WTC11 (cell line): Measurements from ENCODE around the gene PRR14. TPM values are rescaled to one million over a fixed set of nuclear protein-coding genes. Genes with fewer than 3 reads are reported as not detected.

Source experiments
- ATAC-seq: fragments of 200-7000 bp; cut with Tn5 transposase; 2 replicates; pipeline ENCODE4 v1.10.0; 2021; ENCODE audit warnings: mild to moderate bottlenecking, moderate library complexity
- CTCF ChIA-PET: fragments of 300-600 bp; sonication (Branson Sonifier 250); formaldehyde crosslinking; loops from one replicate; lab custom pipeline; 2021; ENCODE audit warnings: antibody characterized with exemption; lab: Charles Lee
- POLR2A ChIA-PET: fragments of 350-600 bp; sonication (Branson Sonifier 250); formaldehyde crosslinking; loops from one replicate; lab custom pipeline; 2021; ENCODE audit warnings: antibody characterized with exemption; lab: Charles Lee
- DNase-seq: peaks from one replicate; pipeline ENCODE4 v3.0.0; 2021; ENCODE audit warnings: low spot score
- H3K27ac Mint-ChIP-seq: 2 replicates; pipeline ENCODE4 v1.8.0; 2021; ENCODE audit warnings: mixed read lengths
- H3K27me3 Mint-ChIP-seq: 2 replicates; pipeline ENCODE4 v1.8.0; 2021; ENCODE audit warnings: low read depth, mild to moderate bottlenecking, moderate library complexity, mixed read lengths
- H3K36me3 Mint-ChIP-seq: 2 replicates; pipeline ENCODE4 v1.8.0; 2021; ENCODE audit warnings: mixed read lengths
- H3K4me1 Mint-ChIP-seq: 2 replicates; pipeline ENCODE4 v1.8.0; 2022; ENCODE audit warnings: mixed read lengths
- H3K4me3 Mint-ChIP-seq: 2 replicates; pipeline ENCODE4 v1.8.0; 2021; ENCODE audit warnings: mild to moderate bottlenecking, moderate library complexity, mixed read lengths
- H3K9me3 Mint-ChIP-seq: 2 replicates; pipeline ENCODE4 v1.8.0; 2021; ENCODE audit warnings: mixed read lengths
- AFF4 ChIP-seq: sonication (generic); formaldehyde crosslinking; IDR thresholded peaks from 2 replicates; pipeline ENCODE4 v1.8.1; 2023; ENCODE audit warnings: mild to moderate bottlenecking, missing genetic modification reagents, borderline replicate concordance
- CBFB ChIP-seq: sonication (generic); formaldehyde crosslinking; IDR thresholded peaks from 2 replicates; pipeline ENCODE4 v1.8.1; 2022; ENCODE audit warnings: mild to moderate bottlenecking, low read depth, missing genetic modification reagents
- CREM ChIP-seq: sonication (generic); formaldehyde crosslinking; IDR thresholded peaks from 2 replicates; pipeline ENCODE4 v1.8.1; 2022; ENCODE audit warnings: mild to moderate bottlenecking, missing genetic modification reagents, moderate library complexity
- EMX1 ChIP-seq: fragments of 250-450 bp; sonication (Bioruptor Pico); IDR thresholded peaks from 2 replicates; pipeline ENCODE4 v1.8.0; 2021; ENCODE audit warnings: mild to moderate bottlenecking
- FOXK1 ChIP-seq: sonication (generic); formaldehyde crosslinking; IDR thresholded peaks from 2 replicates; pipeline ENCODE4 v1.8.0; 2022; ENCODE audit warnings: mild to moderate bottlenecking, moderate library complexity, missing genetic modification reagents
- GRHL2 ChIP-seq: fragments of 250-450 bp; sonication (Bioruptor Pico); IDR thresholded peaks from 2 replicates; pipeline ENCODE4 v1.8.0; 2022; ENCODE audit warnings: mild to moderate bottlenecking, moderate library complexity; ENCODE audit not compliant: insufficient replicate concordance, severe bottlenecking
- HMGA2 ChIP-seq: fragments of 250-450 bp; sonication (Bioruptor Pico); IDR thresholded peaks from 2 replicates; pipeline ENCODE4 v1.4.0; 2021; ENCODE audit warnings: mild to moderate bottlenecking, moderate library complexity
- IRF1 ChIP-seq: sonication (generic); formaldehyde crosslinking; IDR thresholded peaks from 2 replicates; pipeline ENCODE4 v1.8.0; 2023; ENCODE audit warnings: missing genetic modification reagents
- OVOL2 ChIP-seq: fragments of 250-450 bp; sonication (Bioruptor Pico); IDR thresholded peaks from 2 replicates; pipeline ENCODE4 v1.9.0; 2021; ENCODE audit warnings: mild to moderate bottlenecking, borderline replicate concordance
- PRDM15 ChIP-seq: sonication (generic); formaldehyde crosslinking; IDR thresholded peaks from 2 replicates; pipeline ENCODE4 v1.8.0; 2022; ENCODE audit warnings: missing genetic modification reagents
- PRRX2 ChIP-seq: fragments of 250-450 bp; sonication (Bioruptor Pico); IDR thresholded peaks from 2 replicates; pipeline ENCODE4 v1.8.0; 2021; ENCODE audit warnings: mild to moderate bottlenecking
- SMAD4 ChIP-seq: sonication (generic); formaldehyde crosslinking; IDR thresholded peaks from 2 replicates; pipeline ENCODE4 v1.8.0; 2022; ENCODE audit warnings: mild to moderate bottlenecking, missing genetic modification reagents
- SP1 ChIP-seq: sonication (generic); formaldehyde crosslinking; conservative IDR thresholded peaks from 2 replicates; pipeline ENCODE4 v1.8.1; 2022; ENCODE audit warnings: missing genetic modification reagents
- TEAD4 ChIP-seq: sonication (generic); formaldehyde crosslinking; IDR thresholded peaks from 2 replicates; pipeline ENCODE4 v1.8.0; 2022; ENCODE audit warnings: mild to moderate bottlenecking, missing genetic modification reagents
- TP53 ChIP-seq: sonication (generic); formaldehyde crosslinking; IDR thresholded peaks from 2 replicates; pipeline ENCODE4 v1.8.1; 2023; ENCODE audit warnings: mild to moderate bottlenecking, missing genetic modification reagents
- USF1 ChIP-seq: sonication (generic); formaldehyde crosslinking; IDR thresholded peaks from 2 replicates; pipeline ENCODE4 v1.8.0; 2022; ENCODE audit warnings: mild to moderate bottlenecking, missing genetic modification reagents
- ZNF232 ChIP-seq: sonication (generic); formaldehyde crosslinking; IDR thresholded peaks from 2 replicates; pipeline ENCODE4 v1.8.0; 2022; ENCODE audit warnings: mild to moderate bottlenecking, missing genetic modification reagents
- ZNF263 ChIP-seq: sonication (generic); formaldehyde crosslinking; IDR thresholded peaks from 2 replicates; pipeline ENCODE4 v1.8.1; 2022; ENCODE audit warnings: low read depth, mild to moderate bottlenecking, moderate library complexity, missing genetic modification reagents
- ZNF281 ChIP-seq: sonication (generic); formaldehyde crosslinking; IDR thresholded peaks from 2 replicates; pipeline ENCODE4 v1.8.0; 2023; ENCODE audit warnings: mild to moderate bottlenecking, missing genetic modification reagents
- ZNF396 ChIP-seq: fragments of 250-450 bp; sonication (Bioruptor Pico); IDR thresholded peaks from 2 replicates; pipeline ENCODE4 v1.8.0; 2021; ENCODE audit warnings: mild to moderate bottlenecking, moderate library complexity, borderline replicate concordance
- ZNF512 ChIP-seq: sonication (generic); formaldehyde crosslinking; IDR thresholded peaks from 2 replicates; pipeline ENCODE4 v1.8.1; 2022; ENCODE audit warnings: missing genetic modification reagents, borderline replicate concordance
- total RNA-seq: library from RNA; stranded (reverse); gene quantifications from 3 replicates; pipeline ENCODE4 v1.2.3, GENCODE V29; 2021

The PRR14 gene
- total RNA-seq, 1 experiment from 2014 or later = 21.9 TPM

- TF ChIP-seq SP1 (CRISPR knock-in tag) = peak; percentile 50; the same call in 1 of the 2 replicates
- TF ChIP-seq IRF1 (CRISPR knock-in tag) = 0 out of 2 replicates have a peak, but pooled peaks have one; percentile 32
- TF ChIP-seq PRRX2 = no peak
- peak; percentile 66 for TF ChIP-seq FOXK1 (CRISPR knock-in tag)
- 0 out of 2 replicates have a peak, but pooled peaks have one; percentile 31 for TF ChIP-seq CREM
- no peak for TF ChIP-seq PRDM15 (CRISPR knock-in tag)
- 0 out of 2 replicates have a peak, but pooled peaks have one; percentile 62 for TF ChIP-seq SMAD4 (CRISPR knock-in tag)
- TF ChIP-seq ZNF396 (CRISPR knock-in tag) = no peak
- TF ChIP-seq EMX1 (CRISPR knock-in tag) = no peak
- TF ChIP-seq ZNF281 (CRISPR knock-in tag) = peak; percentile 75; the same call in 1 of the 2 replicates
- TF ChIP-seq ZNF512 (CRISPR knock-in tag) = no peak
- TF ChIP-seq TP53 (CRISPR knock-in tag) = 0 out of 2 replicates have a peak, but pooled peaks have one; percentile 26
- 0 out of 2 replicates have a peak, but pooled peaks have one; percentile 41 for TF ChIP-seq CBFB
These were observed 27.3 kb downstream of the PRR14 start (continued) for GRCh38 chr16:30677931-30678585.

- H3K27ac Mint-ChIP-seq = no peak overlapping the region
- POLR2A ChIA-PET = interaction anchor here (0.9 to 1.4 kb wide), 9 partner anchors 14 to 83 kb away, joined by 3 to 6 read pairs (median 3); partner anchors contain the start of genes CFAP119, FBRS, PHKG2 and PRR14
- DNase-seq (no peak), ATAC-seq (no peak)
- H3K27me3 Mint-ChIP-seq = peaks cover 99% of the 10 kb centered on the region
- CTCF ChIA-PET = interaction anchor here (0.5 to 2.1 kb wide), 15 partner anchors 12 to 586 kb away, joined by 3 to 40 read pairs (median 3); partner anchors contain the start of genes DCTPP1, FBRS, PHKG2 and PRR14
- no peaks in the 10 kb centered on the region for H3K36me3 Mint-ChIP-seq
- H3K9me3 Mint-ChIP-seq = no peaks in the 10 kb centered on the region
- no peak overlapping the region for H3K4me3 Mint-ChIP-seq
- H3K4me1 Mint-ChIP-seq = peaks cover 5% of the 10 kb centered on the region; the same call in 1 of the 2 replicates
- TF ChIP-seq TEAD4 (no peak), GRHL2 (CRISPR knock-in tag) (no peak), USF1 (CRISPR knock-in tag) (no peak), ZNF263 (CRISPR knock-in tag) (no peak), AFF4 (CRISPR knock-in tag) (no peak), OVOL2 (no peak), SP1 (CRISPR knock-in tag) (no peak), FOXK1 (CRISPR knock-in tag) (no peak), ZNF232 (no peak), HMGA2 (CRISPR knock-in tag) (no peak)
- TF ChIP-seq, all 79 proteins: peak for 0
These were observed 27.8 kb downstream of the PRR14 start for GRCh38 chr16:30678586-30678970.
